Muscle layer of colon (tissue), 2 donors: ENCODE data around the gene CD109.

Experiments used
- H3K27ac ChIP-seq: one replicate; pipeline ENCODE4 v1.7.0; 2013; ENCODE audit warnings: low read depth, mild to moderate bottlenecking, low read length, moderate library complexity
- H3K27me3 ChIP-seq, 2 donors: one replicate each; pipeline ENCODE4 v1.7.0; 2013; ENCODE audit warnings: low read length in 2 of 2, mild to moderate bottlenecking in 2 of 2; ENCODE audit not compliant: insufficient read depth in 2 of 2, control insufficient read depth in 1 of 2
- H3K36me3 ChIP-seq: one replicate; pipeline ENCODE4 v1.7.0; 2013; ENCODE audit warnings: mild to moderate bottlenecking, low read length; ENCODE audit not compliant: insufficient read depth
- H3K4me1 ChIP-seq: one replicate; pipeline ENCODE4 v1.7.0; 2013; ENCODE audit warnings: mild to moderate bottlenecking, low read length; ENCODE audit not compliant: insufficient read depth
- H3K4me3 ChIP-seq, 2 donors: one replicate each; pipeline ENCODE4 v1.7.0; 2013; ENCODE audit warnings: low read length in 2 of 2, low read depth in 1 of 2, mild to moderate bottlenecking in 1 of 2, moderate library complexity in 1 of 2
- H3K9ac ChIP-seq: one replicate; pipeline ENCODE4 v1.7.0; 2013; ENCODE audit warnings: low read length
- H3K9me3 ChIP-seq: one replicate; pipeline ENCODE4 v1.7.0; 2013; ENCODE audit warnings: mild to moderate bottlenecking, low read length
- donor health status: abdominal sarcoma.
- donor health status: Adenocarcinoma of cecum.

The CD109 gene

DNA sequence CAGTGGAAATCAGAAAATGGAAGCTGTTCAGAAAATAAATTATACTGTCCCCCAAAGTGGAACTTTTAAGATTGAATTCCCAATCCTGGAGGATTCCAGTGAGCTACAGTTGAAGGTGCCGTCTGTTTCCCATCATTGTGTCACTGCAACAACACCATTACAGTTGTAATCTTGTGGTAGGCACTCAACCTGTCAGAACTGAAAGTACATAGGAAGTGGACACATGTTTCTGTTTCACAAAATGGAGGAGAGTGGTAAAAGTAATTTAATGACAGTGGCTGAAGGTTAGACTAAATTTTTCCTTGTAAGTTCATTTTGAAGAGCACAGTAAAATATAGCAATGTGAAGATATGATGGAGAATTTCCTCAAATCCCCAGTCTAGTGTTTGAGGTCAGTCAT, 70.0 kb downstream of the CD109 start:
- H3K4me3 ChIP-seq: no peak overlapping the region
- H3K4me1 ChIP-seq: no peaks in the 10 kb centered on the region
- H3K9ac ChIP-seq: no peak overlapping the region
- H3K27ac ChIP-seq: no peak overlapping the region
- H3K27me3 ChIP-seq: no peaks in the 10 kb centered on the region
- H3K9me3 ChIP-seq: no peaks in the 10 kb centered on the region
- H3K36me3 ChIP-seq: no peaks in the 10 kb centered on the region

DNA sequence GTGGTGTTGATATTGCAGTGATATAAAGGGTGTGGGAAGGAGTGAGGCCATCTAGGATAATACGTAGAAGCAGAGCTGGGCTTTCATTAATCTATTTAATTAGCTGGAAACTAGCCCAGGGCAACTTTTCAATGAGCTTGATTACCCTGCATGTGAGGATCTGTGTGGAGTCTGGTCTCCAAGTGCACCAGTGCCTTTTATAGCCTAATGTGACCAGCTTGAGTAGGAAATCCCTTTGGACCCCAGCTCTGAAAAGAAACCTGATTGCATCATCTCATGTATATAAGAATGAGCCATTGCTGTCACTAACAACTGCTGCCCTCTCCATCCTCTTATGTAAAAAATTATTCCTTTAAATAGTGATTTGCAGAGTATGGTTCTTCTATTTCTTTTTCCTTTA, 72.6 kb downstream of the CD109 start:
- no peaks in the 10 kb centered on the region for H3K4me1 ChIP-seq
- no peaks in the 10 kb centered on the region for H3K27me3 ChIP-seq
- no peak overlapping the region for H3K9ac ChIP-seq
- no peak overlapping the region for H3K27ac ChIP-seq
- H3K9me3 ChIP-seq: no peaks in the 10 kb centered on the region
- no peak overlapping the region for H3K4me3 ChIP-seq
- no peaks in the 10 kb centered on the region for H3K36me3 ChIP-seq

DNA sequence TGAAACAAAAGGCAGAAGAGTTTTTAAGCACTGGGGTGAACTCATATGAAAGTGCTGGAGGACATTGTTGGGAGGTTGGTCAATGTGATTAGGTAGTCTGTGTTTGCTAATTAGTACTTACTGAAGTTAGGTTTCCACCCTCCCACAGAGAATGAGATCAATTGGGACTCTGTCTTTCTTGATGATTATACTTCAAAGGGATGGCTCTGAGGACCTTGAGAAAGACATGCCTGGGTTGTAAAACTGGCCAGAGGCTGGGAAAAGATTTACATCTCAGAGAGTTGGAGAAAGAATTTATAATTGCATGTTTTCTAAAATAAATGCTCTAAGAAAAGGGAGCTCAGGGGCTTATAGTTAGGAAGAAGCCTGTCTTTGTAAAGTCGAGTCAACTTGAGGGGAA, 74.0 kb downstream of the CD109 start:
- H3K36me3 ChIP-seq: no peaks in the 10 kb centered on the region
- H3K4me1 ChIP-seq: peaks cover 8% of the 10 kb centered on the region
- no peaks in the 10 kb centered on the region for H3K27me3 ChIP-seq
- no peak overlapping the region for H3K9ac ChIP-seq
- no peak overlapping the region for H3K4me3 ChIP-seq
- H3K9me3 ChIP-seq: no peaks in the 10 kb centered on the region
- no peak overlapping the region for H3K27ac ChIP-seq

DNA sequence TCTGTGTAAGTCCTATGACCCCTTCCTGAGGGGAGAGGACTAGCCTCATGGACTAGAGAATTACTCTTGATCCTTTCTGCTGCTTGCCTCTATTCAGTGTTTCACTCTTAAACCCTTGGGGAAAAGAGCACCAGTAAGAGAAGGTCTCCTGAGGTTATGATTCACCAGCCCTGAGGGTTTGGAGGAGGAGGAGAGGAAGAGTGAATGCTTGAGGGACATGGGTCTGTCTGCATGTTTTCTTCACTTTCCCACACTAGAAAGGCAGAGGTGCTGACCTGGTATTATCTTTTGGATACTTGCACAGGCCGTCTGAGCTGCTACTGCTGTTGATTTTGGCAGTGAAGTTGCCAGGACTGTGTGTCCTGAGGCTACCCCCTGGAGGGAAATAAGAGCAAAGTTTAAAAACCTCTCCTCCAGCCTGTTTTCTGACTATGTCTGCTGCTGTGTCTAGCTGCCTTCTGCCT, 78.3 kb downstream of the CD109 start:
- H3K27me3 ChIP-seq: no peaks in the 10 kb centered on the region
- peaks cover 8% of the 10 kb centered on the region for H3K4me1 ChIP-seq
- no peaks in the 10 kb centered on the region for H3K9me3 ChIP-seq
- no peaks in the 10 kb centered on the region for H3K36me3 ChIP-seq
- no peak overlapping the region for H3K9ac ChIP-seq
- no peak overlapping the region for H3K27ac ChIP-seq
- H3K4me3 ChIP-seq: no peak overlapping the region

DNA sequence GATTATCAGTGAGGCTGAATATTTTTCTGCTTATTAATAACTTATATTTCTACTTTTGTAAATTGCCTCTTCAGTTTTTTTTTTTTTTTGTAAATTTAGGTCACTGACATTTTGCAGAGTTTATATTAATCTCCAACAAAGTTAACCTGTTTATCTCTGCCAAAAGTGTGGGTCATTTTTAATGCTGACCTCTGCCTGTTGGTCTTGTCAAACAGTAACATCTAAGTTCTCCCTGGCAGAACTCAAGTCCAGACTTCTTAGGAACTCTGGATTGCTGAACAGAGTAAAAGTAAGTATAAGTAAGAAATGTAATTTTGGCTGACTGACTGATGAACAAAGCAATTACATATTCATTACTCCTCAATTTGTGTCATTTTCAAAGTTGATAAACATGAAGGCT, 83.9 kb downstream of the CD109 start:
- Histone ChIP-seq H3K4me3 (no peak overlapping the region), H3K36me3 (no peaks in the 10 kb centered on the region), H3K27me3 (no peaks in the 10 kb centered on the region), H3K9ac (no peak overlapping the region), H3K27ac (no peak overlapping the region), H3K9me3 (no peaks in the 10 kb centered on the region), H3K4me1 (no peaks in the 10 kb centered on the region)

DNA sequence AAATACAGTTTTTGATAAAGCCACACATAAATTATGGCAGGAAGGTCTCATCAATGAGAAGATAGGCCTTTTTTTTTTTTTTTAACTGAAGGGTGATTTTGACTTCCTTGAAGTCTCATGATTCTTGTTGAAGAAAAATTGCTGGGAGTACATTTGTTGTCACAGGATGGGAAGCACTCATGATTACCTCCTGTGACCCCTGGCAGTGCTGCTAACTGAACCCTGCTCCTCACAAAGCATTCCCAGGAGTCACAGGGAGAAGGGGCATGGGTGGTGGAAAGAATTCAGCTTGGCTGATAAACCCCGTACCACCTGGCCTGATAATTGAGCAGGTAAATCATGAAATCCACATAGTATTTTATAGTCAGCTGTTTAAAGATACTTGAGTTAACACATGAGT, 86.9 kb downstream of the CD109 start:
- Histone ChIP-seq H3K27me3 (no peaks in the 10 kb centered on the region), H3K36me3 (peaks cover 11% of the 10 kb centered on the region), H3K4me3 (no peak overlapping the region), H3K4me1 (no peaks in the 10 kb centered on the region), H3K9me3 (no peaks in the 10 kb centered on the region), H3K9ac (no peak overlapping the region), H3K27ac (no peak overlapping the region)

DNA sequence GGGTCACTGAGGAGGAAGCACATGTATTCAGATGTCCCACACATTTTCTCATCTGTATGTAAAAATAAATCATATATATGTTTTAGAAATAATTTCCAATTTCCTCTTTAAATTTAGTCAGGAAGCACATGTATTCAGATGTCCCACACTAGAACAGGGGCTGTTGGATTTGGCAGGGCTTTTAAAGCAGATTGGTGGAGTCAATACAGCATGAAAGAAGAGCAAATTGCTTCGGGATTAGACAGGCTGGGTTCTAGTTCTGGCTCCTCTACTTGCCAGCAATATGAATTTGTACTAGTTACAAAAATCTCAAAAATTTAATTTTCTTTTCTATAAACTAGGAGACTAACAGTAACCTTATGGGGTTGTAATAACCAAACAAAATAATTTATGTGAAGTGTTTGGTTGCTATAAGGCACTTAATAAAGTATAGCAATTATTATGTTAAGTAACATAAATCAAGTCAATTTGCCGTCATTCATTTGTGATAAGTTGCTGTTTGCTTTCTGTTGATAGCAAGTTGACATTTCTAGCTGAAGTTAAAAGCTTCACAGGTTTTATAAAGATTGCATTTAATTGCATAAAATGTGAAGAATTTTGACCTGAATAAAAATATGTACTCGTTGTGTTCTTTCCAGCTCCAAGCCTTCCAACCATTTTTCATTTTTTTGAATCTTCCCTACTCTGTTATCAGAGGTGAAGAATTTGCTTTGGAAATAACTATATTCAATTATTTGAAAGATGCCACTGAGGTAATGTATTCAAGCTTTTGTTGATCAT, 88.9 kb downstream of the CD109 start:
- peaks cover 11% of the 10 kb centered on the region for H3K36me3 ChIP-seq
- H3K4me3 ChIP-seq: no peak overlapping the region
- no peak overlapping the region for H3K9ac ChIP-seq
- no peaks in the 10 kb centered on the region for H3K9me3 ChIP-seq
- no peaks in the 10 kb centered on the region for H3K4me1 ChIP-seq
- no peaks in the 10 kb centered on the region for H3K27me3 ChIP-seq
- no peak overlapping the region for H3K27ac ChIP-seq

DNA sequence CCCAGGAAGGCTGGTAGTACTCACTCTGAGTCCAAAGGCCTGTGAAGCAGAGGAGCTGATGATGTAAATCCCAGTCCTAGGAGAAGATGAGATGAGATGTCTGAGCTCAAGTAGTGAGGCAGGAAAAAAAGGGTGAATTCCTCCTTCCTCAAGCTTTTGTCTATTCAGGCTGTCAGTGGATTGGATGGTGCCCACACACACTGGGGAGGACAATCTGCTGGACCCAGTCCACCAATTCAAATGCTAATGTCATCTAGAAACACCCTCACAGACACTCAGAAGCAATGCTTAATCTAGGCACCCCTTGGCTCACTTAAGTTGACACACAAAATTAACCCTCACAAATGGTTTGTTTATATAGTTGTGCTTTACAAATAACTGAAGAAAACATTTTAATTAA, 94.6 kb downstream of the CD109 start:
- Histone ChIP-seq H3K4me3 (no peak overlapping the region), H3K4me1 (no peaks in the 10 kb centered on the region), H3K27me3 (no peaks in the 10 kb centered on the region), H3K9ac (no peak overlapping the region), H3K9me3 (no peaks in the 10 kb centered on the region), H3K36me3 (peaks cover 22% of the 10 kb centered on the region), H3K27ac (no peak overlapping the region)

DNA sequence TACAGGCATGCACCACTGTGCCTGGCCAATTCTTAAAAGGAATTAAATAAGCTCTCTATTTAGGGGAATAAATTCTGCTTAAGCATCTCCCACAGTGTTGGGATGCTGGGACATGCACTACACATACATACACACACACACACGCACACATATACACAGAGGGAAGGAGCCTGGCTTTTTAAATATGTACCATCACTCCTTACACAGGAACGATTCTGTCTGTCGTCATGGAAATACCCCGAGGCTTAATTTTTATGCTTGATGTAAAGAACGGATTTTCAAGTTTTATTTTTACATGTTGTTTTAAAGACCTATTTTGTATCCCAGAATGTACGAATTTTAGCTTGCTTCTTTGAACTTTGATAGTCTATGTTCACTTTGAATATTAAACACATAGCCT, 95.3 kb downstream of the CD109 start:
- Histone ChIP-seq H3K9ac (no peak overlapping the region), H3K4me3 (no peak overlapping the region), H3K27me3 (no peaks in the 10 kb centered on the region), H3K36me3 (peaks cover 22% of the 10 kb centered on the region), H3K27ac (no peak overlapping the region), H3K4me1 (no peaks in the 10 kb centered on the region), H3K9me3 (no peaks in the 10 kb centered on the region)

DNA sequence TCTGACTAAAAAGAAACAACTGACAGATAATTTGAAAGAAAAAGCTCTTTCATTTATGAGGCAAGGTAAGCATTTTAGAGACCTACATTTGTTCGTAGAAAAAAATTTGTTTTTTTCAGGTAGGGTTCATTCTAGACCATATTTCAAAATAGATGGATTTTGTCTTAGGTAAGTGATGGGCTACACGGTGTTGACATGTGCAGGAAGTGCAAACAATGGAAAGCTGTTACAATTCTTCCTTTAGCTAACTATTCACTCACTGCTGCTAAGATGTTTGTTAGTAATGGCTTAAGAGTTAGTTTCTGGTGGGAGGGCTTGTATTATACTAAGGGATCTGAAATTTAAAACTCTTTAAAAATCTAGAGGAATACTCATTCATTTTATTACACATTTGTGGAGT, 96.7 kb downstream of the CD109 start:
- Histone ChIP-seq H3K4me1 (no peaks in the 10 kb centered on the region), H3K27ac (no peak overlapping the region), H3K9me3 (no peaks in the 10 kb centered on the region), H3K9ac (no peak overlapping the region), H3K4me3 (no peak overlapping the region), H3K27me3 (no peaks in the 10 kb centered on the region), H3K36me3 (peaks cover 11% of the 10 kb centered on the region)

DNA sequence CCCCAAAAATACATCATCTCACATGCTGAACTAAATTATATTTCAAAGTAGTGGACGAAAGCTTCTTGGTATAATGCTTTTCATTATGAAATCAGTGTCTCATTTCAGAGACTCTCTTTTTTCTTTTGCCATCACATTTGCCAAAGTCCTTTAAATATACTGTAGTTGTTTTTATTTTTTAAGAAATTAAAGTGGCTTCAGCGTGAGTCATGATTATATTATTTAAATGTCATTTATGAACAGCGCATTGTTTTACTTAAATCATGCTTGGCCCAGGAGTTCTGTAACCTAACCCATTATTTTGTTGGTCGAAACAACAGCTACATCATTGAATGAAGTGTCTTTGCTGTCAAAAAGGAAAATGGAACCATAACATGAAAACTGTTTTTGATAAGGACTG, 100.9 kb downstream of the CD109 start:
- Histone ChIP-seq H3K36me3 (peaks cover 4% of the 10 kb centered on the region), H3K4me1 (peaks cover 9% of the 10 kb centered on the region), H3K4me3 (no peak overlapping the region), H3K9me3 (no peaks in the 10 kb centered on the region), H3K27ac (no peak overlapping the region), H3K9ac (no peak overlapping the region), H3K27me3 (no peaks in the 10 kb centered on the region)

DNA sequence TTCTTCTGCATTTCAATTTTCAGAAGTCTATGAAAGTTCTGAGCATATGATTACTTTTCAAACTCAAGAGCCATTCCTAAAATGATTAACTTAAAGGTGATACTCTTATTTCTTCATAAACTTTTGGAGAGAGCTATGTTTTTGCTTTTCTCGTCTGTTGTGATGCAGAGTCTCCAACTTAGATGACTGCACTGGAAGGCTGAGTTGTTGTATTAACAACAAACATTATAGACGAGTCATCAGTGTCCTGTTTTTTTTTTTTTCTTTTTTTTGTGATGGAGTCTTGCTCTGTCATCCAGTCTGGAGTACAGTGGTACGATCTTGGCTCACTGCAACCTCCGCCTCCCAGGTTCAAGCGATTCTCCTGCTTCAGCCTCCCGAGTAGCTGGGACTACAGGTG, 101.9 kb downstream of the CD109 start:
- H3K36me3 ChIP-seq: no peaks in the 10 kb centered on the region
- no peak overlapping the region for H3K9ac ChIP-seq
- no peak overlapping the region for H3K4me3 ChIP-seq
- no peak overlapping the region for H3K27ac ChIP-seq
- peaks cover 9% of the 10 kb centered on the region for H3K4me1 ChIP-seq
- H3K9me3 ChIP-seq: no peaks in the 10 kb centered on the region
- H3K27me3 ChIP-seq: no peaks in the 10 kb centered on the region
